Esophagus (tissue), 2 donors: ENCODE data around the gene ST7. TPM values are rescaled to one million over a fixed set of nuclear protein-coding genes. Genes with fewer than 3 reads are reported as not detected.
A peak's percentile ranks its signal among the peaks of the same experiment; 100 is the strongest.

ENCODE experiments used
- H3K27ac ChIP-seq, 2 donors: one replicate each; pipeline ENCODE4 v1.5.1; 2013; ENCODE audit warnings: low read depth in 2 of 2, mild to moderate bottlenecking in 2 of 2, inconsistent platforms in 1 of 2, low read length in 1 of 2, moderate library complexity in 1 of 2
- H3K27me3 ChIP-seq, 2 donors: one replicate each; pipeline ENCODE4 v1.6.1; 2013; ENCODE audit warnings: low read length in 2 of 2, control low read depth in 1 of 2, mild to moderate bottlenecking in 1 of 2; ENCODE audit not compliant: insufficient read depth in 2 of 2, control insufficient read depth in 1 of 2
- H3K36me3 ChIP-seq, 2 donors: one replicate each; pipeline ENCODE4 v1.6.1; 2013; ENCODE audit warnings: low read length in 1 of 2; ENCODE audit not compliant: control insufficient read depth in 2 of 2, insufficient read depth in 2 of 2
- H3K4me1 ChIP-seq, 2 donors: one replicate each; pipeline ENCODE4 v1.6.1; 2013; ENCODE audit warnings: low read length in 1 of 2; ENCODE audit not compliant: control insufficient read depth in 2 of 2, insufficient read depth in 2 of 2
- H3K4me3 ChIP-seq, 2 donors: one replicate each; pipeline ENCODE4 v1.5.1; 2013; ENCODE audit warnings: low read length in 2 of 2, mild to moderate bottlenecking in 2 of 2, low read depth in 1 of 2, moderate library complexity in 1 of 2
- H3K9me3 ChIP-seq, 2 donors: one replicate each; pipeline ENCODE4 v1.6.1; 2013; ENCODE audit warnings: mild to moderate bottlenecking in 2 of 2, low read depth in 1 of 2, low read length in 1 of 2, moderate library complexity in 1 of 2; ENCODE audit not compliant: control insufficient read depth in 2 of 2, insufficient read depth in 1 of 2
- WGBS, 2 donors: extraction: QIAGEN DNeasy Blood & Tissue Kit; methylation state at CpG; one replicate each; pipeline ENCODE4 v1.1.7; 2013; 5-methylcytosine and 5-hydroxymethylcytosine counted together
- polyA plus RNA-seq, 2 donors: library from polyadenylated mRNA; stranded (reverse); fragments of 200-250 nt; gene quantifications; one replicate each; pipeline ENCODE4 v1.2.3, GENCODE V29; 2013
- donor health status: healthy with polysubstance abuse.
- donor health status: Bipolar disorder and iron deficiency.

The ST7 gene
- polyA plus RNA-seq, 2 donors = 4.3 to 7.4 TPM

DNA sequence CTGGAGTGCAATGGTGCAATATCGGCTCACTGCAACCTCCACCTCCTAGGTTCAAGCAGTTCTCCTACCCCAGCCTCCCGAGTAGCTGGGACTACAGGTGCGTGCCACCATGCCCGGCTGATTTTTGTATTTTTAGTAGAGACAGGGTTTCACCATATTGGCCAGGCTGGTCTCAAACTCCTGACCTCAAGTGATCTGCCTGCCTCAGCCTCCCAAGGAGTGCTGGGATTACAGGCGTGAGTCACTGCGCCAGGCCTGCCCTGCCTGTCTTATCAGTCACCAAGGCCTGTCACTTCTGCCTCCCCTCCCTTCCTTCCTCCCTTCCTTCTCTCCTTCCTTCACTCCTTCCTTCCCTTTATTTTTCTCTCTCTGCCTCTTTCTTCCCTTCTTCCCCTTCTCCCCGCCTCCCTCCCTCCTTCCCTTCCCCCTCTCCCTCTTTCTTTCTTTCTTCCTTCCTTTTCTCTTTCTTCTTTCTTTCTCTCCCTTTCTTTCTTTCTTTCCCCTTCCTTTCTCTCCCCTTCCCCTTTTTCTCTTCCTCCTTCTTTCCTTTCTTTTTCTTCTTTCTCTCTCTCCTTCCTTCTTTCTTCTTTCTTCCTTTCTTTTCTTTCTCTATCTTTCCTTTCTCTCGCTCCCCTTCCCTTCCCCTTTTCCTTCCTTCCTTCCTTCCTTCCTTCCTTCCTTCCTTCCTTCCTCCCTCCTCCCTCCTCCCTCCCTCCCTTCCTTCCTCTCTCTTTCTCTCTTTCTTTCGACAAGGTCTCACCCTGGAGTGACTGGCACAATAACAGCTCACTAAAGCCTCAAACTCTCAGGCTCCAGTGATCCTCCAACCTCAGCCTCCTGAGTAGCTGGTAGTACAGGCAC is 3.1 kb upstream of the ST7 start:
- Histone ChIP-seq H3K36me3 (no peaks in the 10 kb centered on the region), H3K4me3 (no peak overlapping the region), H3K4me1 (no peaks in the 10 kb centered on the region), H3K9me3 (no peaks in the 10 kb centered on the region), H3K27me3 (no peaks in the 10 kb centered on the region), H3K27ac (no peak overlapping the region)
- 84 to 89% methylated on average over 9 of the region's 9 CpGs for WGBS, 2 donors

- no peaks in the 10 kb centered on the region for H3K27me3 ChIP-seq
- H3K9me3 ChIP-seq = no peaks in the 10 kb centered on the region
- H3K36me3 ChIP-seq = no peaks in the 10 kb centered on the region
- WGBS, 2 donors = 93 to 96% methylated on average over 5 of the region's 5 CpGs
- no peaks in the 10 kb centered on the region for H3K4me1 ChIP-seq
- no peak overlapping the region for H3K27ac ChIP-seq
- no peak overlapping the region for H3K4me3 ChIP-seq
These were observed 2.4 kb upstream of the ST7 start for GRCh38 chr7:116950889-116951351.

DNA sequence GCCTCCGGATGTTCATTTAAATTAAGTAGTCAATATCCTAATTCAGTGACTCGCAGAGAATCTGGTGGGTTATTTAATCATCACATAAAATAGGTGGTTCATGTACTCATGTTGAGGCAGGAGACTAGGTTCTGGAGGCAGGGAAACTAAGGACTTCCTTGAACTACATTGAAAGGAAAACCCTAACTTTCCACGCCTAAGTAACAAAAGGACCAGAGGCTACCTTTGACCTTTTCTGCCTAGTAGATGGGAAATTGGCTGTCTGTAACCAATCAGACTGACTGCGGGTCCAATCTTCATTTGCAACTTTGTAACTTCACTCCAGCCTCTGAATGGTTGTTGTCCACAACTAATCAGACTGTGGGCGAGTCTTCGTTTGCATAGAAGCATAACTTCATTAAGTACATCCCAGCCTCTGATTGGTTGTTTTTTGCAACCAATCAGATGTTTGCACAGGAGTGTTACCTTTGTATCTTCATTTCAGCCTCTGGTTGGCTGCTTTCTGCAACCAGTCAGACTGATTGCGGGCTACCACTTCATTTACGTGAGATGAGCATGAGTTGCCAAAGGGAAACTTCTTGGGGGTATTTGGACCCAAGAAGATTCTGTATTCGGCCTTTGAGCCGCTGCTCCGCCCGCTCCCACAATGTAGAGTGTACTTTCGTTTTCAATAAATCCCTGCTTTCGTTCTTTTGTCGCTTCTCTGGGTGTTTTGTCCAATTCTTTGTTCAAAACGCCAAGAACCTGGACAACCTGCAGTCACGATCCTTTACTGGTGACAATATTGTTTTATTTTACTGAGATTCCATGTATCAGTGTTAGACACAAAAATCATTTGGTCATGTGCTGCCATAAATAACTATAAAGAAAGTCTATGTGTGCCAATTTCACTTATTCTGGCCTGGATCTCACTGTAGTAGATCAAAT is 1.7 kb upstream of the ST7 start:
- H3K27me3 ChIP-seq = no peaks in the 10 kb centered on the region
- H3K27ac ChIP-seq = no peak overlapping the region
- peak overlapping the region; percentile 26 to 46 for H3K4me3 ChIP-seq
- no peaks in the 10 kb centered on the region for H3K36me3 ChIP-seq
- peaks cover 0 to 3% of the 10 kb centered on the region in 2 donors for H3K4me1 ChIP-seq
- no peaks in the 10 kb centered on the region for H3K9me3 ChIP-seq
- WGBS, 2 donors = 68 to 79% methylated on average over 17 of the region's 17 CpGs

GRCh38 chr7:116952635-116953371 is 498 bp upstream of the ST7 start:
- Histone ChIP-seq H3K36me3 (no peaks in the 10 kb centered on the region), H3K4me1 (peaks cover 0 to 3% of the 10 kb centered on the region in 2 donors)
- WGBS, 2 donors = 2 to 5% methylated on average over 25 of the region's 25 CpGs

DNA sequence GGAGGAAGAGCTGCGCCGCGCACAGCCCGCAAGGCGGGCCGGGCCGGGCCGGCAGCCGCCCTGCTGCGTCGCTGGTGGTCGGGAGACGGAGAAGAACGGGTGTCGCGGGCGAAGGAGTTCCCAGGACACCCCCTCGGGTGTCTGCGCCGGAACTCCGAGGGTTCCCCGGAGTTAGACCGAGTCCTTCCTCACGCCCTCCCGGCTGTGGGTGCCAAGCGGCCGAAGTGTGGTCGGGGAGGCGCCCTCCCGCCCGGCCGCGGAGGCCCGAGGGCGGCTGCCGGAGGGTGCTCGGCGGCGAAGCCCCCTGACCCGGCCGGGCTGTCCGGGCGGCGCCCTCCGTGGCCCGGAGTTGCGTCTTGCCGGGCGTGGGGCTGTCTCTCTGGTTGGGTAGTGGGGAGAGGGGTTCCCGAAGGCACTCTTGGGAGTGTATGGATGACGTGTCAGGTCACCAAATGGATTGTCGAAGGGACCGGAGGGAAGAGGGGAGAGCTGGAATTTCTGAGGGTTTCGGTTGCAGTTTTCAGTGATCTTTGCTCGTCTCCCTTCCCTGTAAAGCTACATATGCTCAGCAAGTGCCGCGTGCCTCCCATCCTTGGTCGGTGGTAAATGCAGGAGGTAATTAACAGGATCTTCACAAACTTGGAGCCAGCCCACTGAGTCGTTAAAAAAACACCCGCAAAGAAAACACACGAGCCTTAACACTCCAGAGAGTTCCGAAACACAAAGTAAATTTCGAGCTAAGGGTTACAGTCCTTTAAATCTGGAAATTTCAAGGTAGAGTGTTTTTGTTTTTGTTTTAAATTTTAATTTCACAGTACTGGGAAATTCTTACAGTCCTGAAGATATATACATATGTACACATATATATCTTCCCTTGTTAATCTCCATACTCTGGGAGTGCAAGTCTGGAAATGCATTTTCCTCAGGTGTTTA is 871 bp downstream of the ST7 start:
- 1% methylated on average over 53 to 63 of the region's 63 CpGs for WGBS, 2 donors
- Histone ChIP-seq H3K4me3 (peak overlapping the region; percentile 89 to 93), H3K27ac (peak overlapping the region; percentile 97 to 98), H3K9me3 (no peaks in the 10 kb centered on the region), H3K27me3 (no peaks in the 10 kb centered on the region), H3K4me1 (peaks cover 0 to 3% of the 10 kb centered on the region in 2 donors), H3K36me3 (no peaks in the 10 kb centered on the region)

More at GRCh38 chr7:116952635-116953371, 498 bp upstream of the ST7 start:
- Histone ChIP-seq H3K27me3 (no peaks in the 10 kb centered on the region), H3K27ac (peak overlapping the region; percentile 97 to 98), H3K9me3 (no peaks in the 10 kb centered on the region), H3K4me3 (peak overlapping the region; percentile 89 to 93)

DNA sequence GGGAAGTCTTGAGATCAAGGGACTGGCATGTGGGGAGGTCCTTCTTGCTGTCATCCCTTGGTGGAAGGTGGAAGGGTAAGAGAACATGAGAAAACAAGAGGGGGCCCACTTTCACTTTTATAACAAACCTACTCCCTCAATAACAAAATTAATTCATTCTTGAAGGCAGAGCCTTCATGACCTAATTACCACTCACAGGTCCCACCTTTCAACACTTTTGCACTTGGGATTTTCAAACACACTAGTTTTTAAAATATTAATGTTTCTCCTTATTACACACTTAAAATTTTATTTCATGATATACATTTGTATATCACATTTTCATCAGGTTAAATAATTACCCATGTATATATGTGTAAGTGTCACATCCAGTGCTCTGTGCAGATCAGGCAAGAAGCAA is 2.0 kb downstream of the ST7 start:
- Histone ChIP-seq H3K27ac (peak overlapping the region in 1 of 2 donors; percentile 28), H3K27me3 (no peaks in the 10 kb centered on the region), H3K4me1 (peaks cover 0 to 3% of the 10 kb centered on the region in 2 donors), H3K9me3 (no peaks in the 10 kb centered on the region), H3K4me3 (no peak overlapping the region), H3K36me3 (no peaks in the 10 kb centered on the region)

DNA sequence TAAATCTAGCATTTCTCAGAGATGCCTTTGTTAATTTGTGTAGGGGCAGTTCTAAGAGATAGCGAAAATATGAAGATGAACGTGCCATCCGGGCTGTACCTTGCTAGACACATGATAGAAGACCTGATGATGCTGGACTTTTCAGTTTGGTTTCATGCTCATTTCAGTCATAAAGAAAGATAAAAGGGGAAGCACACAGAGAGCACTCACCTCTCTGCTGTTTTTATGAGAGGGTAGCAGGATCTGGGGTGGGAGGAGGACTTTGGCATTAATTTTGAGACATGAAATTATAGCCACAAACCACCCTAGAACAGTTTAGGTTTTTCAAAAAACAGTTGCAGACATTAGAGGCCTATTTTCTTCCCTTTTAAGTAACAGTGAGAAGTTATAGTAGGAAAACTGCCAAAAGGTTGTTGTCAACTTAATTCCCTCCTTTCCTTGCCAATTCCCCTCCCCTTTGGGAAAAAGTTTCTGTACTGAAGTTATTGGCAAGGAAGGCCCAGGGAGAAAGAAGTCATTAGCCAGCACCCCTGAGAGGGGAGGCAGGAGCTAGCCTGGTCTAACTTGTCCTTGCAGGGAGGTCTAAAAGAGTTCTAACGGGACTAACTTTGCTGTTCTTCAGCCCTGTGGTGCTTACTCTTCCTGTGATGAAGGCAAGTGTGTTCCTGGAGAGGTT is 2.6 kb downstream of the ST7 start:
- Histone ChIP-seq H3K9me3 (no peaks in the 10 kb centered on the region), H3K27ac (peak overlapping the region; percentile 42 to 77), H3K27me3 (no peaks in the 10 kb centered on the region), H3K4me3 (no peak overlapping the region), H3K36me3 (no peaks in the 10 kb centered on the region), H3K4me1 (peaks cover 0 to 3% of the 10 kb centered on the region in 2 donors)
- WGBS, 2 donors = 36 to 40% methylated on average over 4 of the region's 4 CpGs

GRCh38 chr7:116956477-116956804 is 3.1 kb downstream of the ST7 start:
- Histone ChIP-seq H3K9me3 (no peaks in the 10 kb centered on the region), H3K4me1 (peaks cover 0 to 3% of the 10 kb centered on the region in 2 donors), H3K4me3 (no peak overlapping the region), H3K27me3 (no peaks in the 10 kb centered on the region), H3K27ac (peak overlapping the region; percentile 42 to 77), H3K36me3 (no peaks in the 10 kb centered on the region)
- WGBS, 2 donors = 65 to 82% methylated on average over 2 of the region's 2 CpGs
